A549 (cell line): ENCODE measurements around the gene CARNS1. TPM values are rescaled to one million over a fixed set of nuclear protein-coding genes. Genes with fewer than 3 reads are reported as not detected.

Experiments
- ATAC-seq, 2 experiments: fragments of 200-7000 bp in 1 of 2; fragments of >200 bp in 1 of 2; cut with Nextera tagmentation in 1 of 2; cut with Tn5 transposase in 1 of 2; 3 replicates each; pipeline versions ENCODE4 v1.8.0 to v1.9.1; 2018 to 2020; ENCODE audit warnings: mild to moderate bottlenecking in 1 of 2, moderate library complexity in 1 of 2
- CTCF ChIA-PET: fragments of 300-600 bp; sonication (Branson Sonifier 250); formaldehyde crosslinking; extraction: SDS; loops from one replicate; lab custom pipeline; 2021; ENCODE audit warnings: antibody characterized with exemption, inconsistent platforms; lab: Yijun Ruan, JAX
- POLR2A ChIA-PET: fragments of 350-600 bp; formaldehyde crosslinking; extraction: SDS; loops from one replicate; lab custom pipeline; 2021; ENCODE audit warnings: antibody characterized with exemption, inconsistent platforms; lab: Yijun Ruan, JAX
- DNase-seq, 2 experiments: peaks; one replicate each; pipeline versions ENCODE4 v3.0.0 to v3.0.0-alpha.2; 2011 to 2016; ENCODE audit warnings: low read depth in 1 of 2, low spot score in 1 of 2
- FAIRE-seq: peaks from 2 replicates; lab custom pipeline; 2011; peaks lifted over from hg19 to GRCh38; lab: Jason Lieb, UNC
- H3K27ac ChIP-seq, 2 experiments: fragments of >200 bp; sonication (Bioruptor Twin); formaldehyde crosslinking; 3 replicates each; pipeline ENCODE4 v1.5.1; 2016 to 2017
- H3K4me1 ChIP-seq: fragments of >200 bp; sonication (Bioruptor Twin); formaldehyde crosslinking; 3 replicates; pipeline ENCODE4 v1.6.1; 2016
- H3K4me2 ChIP-seq: fragments of >200 bp; sonication (Bioruptor Twin); formaldehyde crosslinking; 3 replicates; pipeline ENCODE4 v1.6.1; 2016
- H3K4me3 ChIP-seq: fragments of >200 bp; sonication (Bioruptor Twin); formaldehyde crosslinking; 3 replicates; pipeline ENCODE4 v1.5.1; 2016
- H3K9me3 ChIP-seq: fragments of >200 bp; sonication (Bioruptor Twin); formaldehyde crosslinking; 3 replicates; pipeline ENCODE4 v1.6.1; 2016
- CBX2 ChIP-seq: fragments of 200-600 bp; sonication (generic); IDR thresholded peaks from 2 replicates; pipeline ENCODE4 v1.6.1; 2016; ENCODE audit warnings: low read depth, mild to moderate bottlenecking, borderline replicate concordance
- CEBPB ChIP-seq, 2 experiments: fragments of >200 bp in 1 of 2; sonication (Bioruptor Twin) in 1 of 2; formaldehyde crosslinking in 1 of 2; IDR thresholded peaks; 2 replicates each; pipeline ENCODE4 v1.6.1; 2012 to 2016
- CTCF ChIP-seq: fragments of >200 bp; sonication (Bioruptor Twin); formaldehyde crosslinking; IDR thresholded peaks from 3 replicates; pipeline ENCODE4 v1.5.1; 2016
- FOSB ChIP-seq: fragments of 250-450 bp; sonication (Bioruptor Pico); IDR thresholded peaks from 2 replicates; pipeline ENCODE4 v1.5.0; 2020; ENCODE audit warnings: mild to moderate bottlenecking, moderate library complexity
- FOSL2 ChIP-seq, 2 experiments: fragments of 450-650 bp in 1 of 2; fragments of >200 bp in 1 of 2; sonication (Bioruptor Twin) in 1 of 2; formaldehyde crosslinking; IDR thresholded peaks; 2 replicates each; pipeline versions ENCODE4 v1.5.0 to v1.6.1; 2016 to 2020; ENCODE audit warnings: mild to moderate bottlenecking in 1 of 2, moderate library complexity in 1 of 2
- GATA3 ChIP-seq: IDR thresholded peaks from 2 replicates; pipeline ENCODE4 v1.6.1; 2012; ENCODE audit warnings: borderline replicate concordance
- HDAC2 ChIP-seq: fragments of 200-600 bp; sonication (generic); IDR thresholded peaks from 2 replicates; pipeline ENCODE4 v1.6.1; 2016
- HMGXB4 ChIP-seq: fragments of 250-450 bp; sonication (Bioruptor Pico); IDR thresholded peaks from 2 replicates; pipeline ENCODE4 v1.5.0; 2021; ENCODE audit warnings: mild to moderate bottlenecking, moderate library complexity, borderline replicate concordance
- HOXB13 ChIP-seq: fragments of 250-450 bp; sonication (Bioruptor Pico); IDR thresholded peaks from 2 replicates; pipeline ENCODE4 v1.5.0; 2020; ENCODE audit warnings: low read depth, mild to moderate bottlenecking, moderate library complexity
- JUN ChIP-seq, 2 experiments: fragments of >200 bp; sonication (Bioruptor Twin); formaldehyde crosslinking; IDR thresholded peaks; 2 replicates in 1 of 2; 3 replicates in 1 of 2; pipeline ENCODE4 v1.6.1; 2016 to 2017
- KDM1A ChIP-seq: fragments of 200-600 bp; sonication (generic); IDR thresholded peaks from 2 replicates; pipeline ENCODE4 v1.6.1; 2016; ENCODE audit warnings: low read depth, mild to moderate bottlenecking
- KDM5A ChIP-seq: fragments of 200-600 bp; sonication (generic); IDR thresholded peaks from 2 replicates; pipeline ENCODE4 v1.6.1; 2016; ENCODE audit warnings: antibody characterized with exemption, mild to moderate bottlenecking
- MYC ChIP-seq: IDR thresholded peaks from 2 replicates; pipeline ENCODE4 v1.6.1; 2012; ENCODE audit warnings: mild to moderate bottlenecking, inconsistent platforms, low read length, improper control_type of control experiment, borderline replicate concordance
- NFE2L2 ChIP-seq: fragments of 150-350 bp; conservative IDR thresholded peaks from 2 replicates; pipeline ENCODE4 v1.6.1; 2014; ENCODE audit warnings: low read length
- NPAS2 ChIP-seq: fragments of 250-450 bp; sonication (Bioruptor Pico); IDR thresholded peaks from 2 replicates; pipeline ENCODE4 v1.8.0; 2022; ENCODE audit warnings: mild to moderate bottlenecking, moderate library complexity, borderline replicate concordance
- NR3C1 ChIP-seq: fragments of >200 bp; sonication (Bioruptor Twin); formaldehyde crosslinking; IDR thresholded peaks from 3 replicates; pipeline ENCODE4 v1.6.1; 2017
- POLR2A ChIP-seq: IDR thresholded peaks from 2 replicates; pipeline ENCODE4 v1.6.1; 2012; ENCODE audit warnings: mild to moderate bottlenecking, low read length
- RAD21 ChIP-seq, 2 experiments: fragments of >200 bp in 1 of 2; sonication (Bioruptor Twin) in 1 of 2; formaldehyde crosslinking in 1 of 2; IDR thresholded peaks in 1 of 2; conservative IDR thresholded peaks in 1 of 2; 2 replicates in 1 of 2; 3 replicates in 1 of 2; pipeline ENCODE4 v1.6.1; 2012 to 2018; ENCODE audit warnings: inconsistent platforms in 1 of 2
- SMC3 ChIP-seq: fragments of >200 bp; sonication (Bioruptor Twin); formaldehyde crosslinking; IDR thresholded peaks from 3 replicates; pipeline ENCODE4 v1.6.1; 2018; ENCODE audit warnings: inconsistent platforms
- TFCP2L1 ChIP-seq: fragments of 250-450 bp; sonication (Bioruptor Pico); IDR thresholded peaks from 2 replicates; pipeline ENCODE4 v1.5.0; 2021; ENCODE audit warnings: mild to moderate bottlenecking
- ZFP36 ChIP-seq: fragments of 450-650 bp; IDR thresholded peaks from 2 replicates; pipeline ENCODE4 v1.6.1; 2014; ENCODE audit warnings: borderline replicate concordance; ENCODE audit not compliant: partially characterized antibody
- ZNF302 ChIP-seq: fragments of 250-450 bp; sonication (Bioruptor Pico); IDR thresholded peaks from 2 replicates; pipeline ENCODE4 v1.9.0; 2021; ENCODE audit warnings: inconsistent platforms, mild to moderate bottlenecking, moderate library complexity
- WGBS: methylation state at CpG from one replicate; pipeline ENCODE4 v1.1.6; 2017; ENCODE audit errors: missing lambda C conversion rate; 5-methylcytosine and 5-hydroxymethylcytosine counted together
- polyA plus RNA-seq, 4 experiments: library from polyadenylated mRNA; depleted of rRNA in 3 of 4; stranded (reverse); fragments of >200 nt; fragmentation: RNase III in 1 of 4; extraction: RNeasy Plus Mini Kit Qiagen cat#74134 plus additional on column Dnase treatment in 1 of 4; gene quantifications; 2 replicates in 3 of 4; 3 replicates in 1 of 4; pipeline ENCODE4 v1.2.3, GENCODE V29; 2011 to 2017
- TF ChIP-seq, protein P1 (sequence below): fragments of 250-450 bp; sonication (Bioruptor Pico); IDR thresholded peaks from 2 replicates; pipeline ENCODE4 v1.5.0; 2020; ENCODE audit warnings: low read depth, mild to moderate bottlenecking, moderate library complexity

Gene CARNS1
- polyA plus RNA-seq, 2 of the 4 experiments (the other 2 are of a cell fraction) = 0.08 to 0.10 TPM

DNA sequence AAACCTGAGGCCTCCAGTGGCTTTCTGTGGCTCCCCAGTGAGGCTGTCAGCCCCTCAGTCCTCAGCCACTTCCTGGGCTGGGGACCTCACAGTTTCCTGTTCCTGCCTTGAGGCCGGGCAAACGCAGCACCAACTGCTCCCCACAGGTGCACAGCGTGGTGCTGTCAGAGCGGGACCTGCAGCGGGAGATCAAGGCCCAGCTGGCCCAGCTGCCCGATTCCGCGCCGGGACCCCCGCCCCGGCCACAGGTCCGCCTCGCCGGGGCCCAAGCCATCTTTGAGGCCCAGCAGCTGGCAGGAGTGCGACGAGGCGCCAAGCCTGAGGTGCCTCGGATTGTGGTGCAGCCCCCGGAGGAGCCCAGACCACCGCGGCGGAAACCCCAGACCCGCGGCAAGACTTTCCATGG lies 6.2 kb upstream of the CARNS1 start:
- 0 out of 3 replicates have a peak, but pooled peaks cover 3% of the 10 kb centered on the region for H3K4me1 ChIP-seq
- no peak overlapping the region for H3K27ac ChIP-seq
- no peak overlapping the region for H3K4me3 ChIP-seq
- no peaks in the 10 kb centered on the region for H3K9me3 ChIP-seq
- FAIRE-seq (no peak), ATAC-seq (no peak), DNase-seq (no peak)
- 88% methylated on average over 9 of the region's 24 CpGs for WGBS
- CTCF ChIA-PET = interaction anchor here (1.0 kb wide), 1 partner anchor 9 kb away, joined by 4 read pairs; no protein-coding TSS in a partner anchor
- POLR2A ChIA-PET = no interaction called here
- TF ChIP-seq NPAS2 (CRISPR knock-in tag) (no peak), TFCP2L1 (CRISPR knock-in tag) (no peak), MYC (no peak)
- H3K4me2 ChIP-seq = no peak overlapping the region

DNA sequence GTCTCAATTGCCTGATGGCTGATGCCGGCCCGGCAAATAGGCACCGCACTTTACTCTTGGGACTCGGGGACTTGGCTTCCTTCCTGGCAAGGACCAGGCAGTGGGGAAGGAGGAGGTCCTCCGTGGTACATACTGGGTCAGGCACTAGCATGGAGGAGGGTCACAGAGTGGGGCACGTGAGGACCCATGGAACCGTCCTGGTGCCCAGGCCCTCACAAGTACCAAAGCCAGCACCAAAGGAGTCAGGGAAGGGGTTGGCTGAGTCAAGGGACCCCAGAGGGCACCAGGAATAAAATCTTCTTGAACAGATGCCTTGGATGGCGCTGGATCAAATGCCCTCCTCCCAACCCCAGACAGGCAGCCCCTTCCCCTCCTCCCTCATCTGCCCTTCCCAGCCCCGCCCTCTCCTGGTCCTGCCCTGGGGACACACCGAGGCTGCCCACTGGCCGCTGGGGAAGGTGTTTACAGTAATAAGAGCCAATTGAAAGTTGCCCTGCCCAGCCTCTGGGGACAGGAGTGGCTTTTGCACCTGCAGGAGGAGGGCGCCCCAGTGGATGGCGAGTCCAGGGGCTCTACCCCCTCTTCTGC lies 5.6 kb upstream of the CARNS1 start:
- H3K9me3 ChIP-seq = no peaks in the 10 kb centered on the region
- ATAC-seq (peak in 1 of 2 experiments; percentile 49; a peak in 3 of 6 replicates), DNase-seq (no peak)
- no peak for TF ChIP-seq GATA3
- no peak for TF ChIP-seq SMC3
- TF ChIP-seq ZNF302 (CRISPR knock-in tag) = no peak
- no peak for TF ChIP-seq RAD21 (conservative IDR thresholded peaks at IDR 0.05 in 1 of 2, IDR thresholded peaks at IDR 0.05 in 1 of 2)
- no peak for TF ChIP-seq HDAC2
- TF ChIP-seq CEBPB (IDR thresholded peaks at IDR 0.05) = no peak
- TF ChIP-seq KDM1A = no peak
- TF ChIP-seq, all 56 proteins: peak for 0
- no peak overlapping the region for H3K27ac ChIP-seq
- no peak overlapping the region for H3K4me2 ChIP-seq
- no peak for FAIRE-seq
- WGBS = 62% methylated on average over 11 of the region's 13 CpGs
- ChIA-PET CTCF (no interaction called here), POLR2A (no interaction called here)
- H3K4me3 ChIP-seq = no peak overlapping the region
- peaks cover 4% of the 10 kb centered on the region for H3K4me1 ChIP-seq

GRCh38 chr11:67410369-67410831 lies 5.1 kb upstream of the CARNS1 start:
- FAIRE-seq (no peak), ATAC-seq (no peak), DNase-seq (no peak)
- TF ChIP-seq FOSB (CRISPR knock-in tag) (no peak), ZFP36 (no peak), JUN (IDR thresholded peaks at IDR 0.05) (no peak), HOXB13 (CRISPR knock-in tag) (no peak), KDM1A (no peak)
- Histone ChIP-seq H3K4me2 (no peak overlapping the region), H3K4me1 (peaks cover 9% of the 10 kb centered on the region), H3K9me3 (no peaks in the 10 kb centered on the region), H3K4me3 (no peak overlapping the region), H3K27ac (no peak overlapping the region)
- ChIA-PET CTCF (no interaction called here), POLR2A (no interaction called here)
- WGBS = 53% methylated on average over 7 of the region's 15 CpGs

GRCh38 chr11:67410984-67411784 lies 4.3 kb upstream of the CARNS1 start:
- H3K4me1 ChIP-seq = peaks cover 17% of the 10 kb centered on the region
- 83% methylated on average over 16 of the region's 17 CpGs for WGBS
- no peak overlapping the region for H3K4me2 ChIP-seq
- DNase-seq (no peak), ATAC-seq (no peak), FAIRE-seq (no peak)
- no peak overlapping the region for H3K4me3 ChIP-seq
- ChIA-PET CTCF (interaction anchor here (4.0 kb wide), 1 partner anchor 8 kb away, joined by 36 read pairs; the partner anchor contains the start of genes PPP1CA and TBC1D10C), POLR2A (interaction anchor here (0.7 kb wide), 1 partner anchor 10 kb away, joined by 3 read pairs; no protein-coding TSS in a partner anchor)
- H3K9me3 ChIP-seq = no peaks in the 10 kb centered on the region
- TF ChIP-seq GATA3 (no peak), POLR2A (no peak), NFE2L2 (no peak), KDM5A (no peak), NPAS2 (CRISPR knock-in tag) (no peak), NR3C1 (no peak), CBX2 (no peak), ZFP36 (no peak), CTCF (no peak), FOSL2 (IDR thresholded peaks at IDR 0.05) (no peak), FOSL2 (CRISPR knock-in tag; IDR thresholded peaks at IDR 0.05) (no peak), JUN (IDR thresholded peaks at IDR 0.05) (no peak), HMGXB4 (CRISPR knock-in tag) (no peak)
- TF ChIP-seq, protein P1, sequence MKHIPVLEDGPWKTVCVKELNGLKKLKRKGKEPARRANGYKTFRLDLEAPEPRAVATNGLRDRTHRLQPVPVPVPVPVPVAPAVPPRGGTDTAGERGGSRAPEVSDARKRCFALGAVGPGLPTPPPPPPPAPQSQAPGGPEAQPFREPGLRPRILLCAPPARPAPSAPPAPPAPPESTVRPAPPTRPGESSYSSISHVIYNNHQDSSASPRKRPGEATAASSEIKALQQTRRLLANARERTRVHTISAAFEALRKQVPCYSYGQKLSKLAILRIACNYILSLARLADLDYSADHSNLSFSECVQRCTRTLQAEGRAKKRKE = no peak
- no peak overlapping the region for H3K27ac ChIP-seq
